Colonic mucosa (tissue), 4 donors: ENCODE data around the gene PPP1R11. TPM values are rescaled to one million over a fixed set of nuclear protein-coding genes. Genes with fewer than 3 reads are reported as not detected.

Experiments used
- DNase-seq: peaks from one replicate; pipeline ENCODE4 v3.0.0-alpha.2; 2020
- H3K27ac ChIP-seq: fragments of 200-600 bp; one replicate; pipeline ENCODE4 v1.8.0; 2021
- H3K27me3 ChIP-seq: fragments of 200-600 bp; one replicate; pipeline ENCODE4 v1.8.0; 2021
- H3K36me3 ChIP-seq: fragments of 200-600 bp; one replicate; pipeline ENCODE4 v1.8.0; 2021
- H3K4me1 ChIP-seq: fragments of 200-600 bp; one replicate; pipeline ENCODE4 v1.8.0; 2021; ENCODE audit warnings: mild to moderate bottlenecking
- H3K4me3 ChIP-seq: fragments of 200-600 bp; one replicate; pipeline ENCODE4 v1.8.0; 2021
- H3K9ac ChIP-seq, 2 donors: one replicate each; pipeline ENCODE4 v1.7.0; 2013; ENCODE audit warnings: control low read depth in 2 of 2, low read depth in 2 of 2, low read length in 2 of 2
- H3K9me3 ChIP-seq: fragments of 200-600 bp; one replicate; pipeline ENCODE4 v1.8.0; 2021
- CTCF ChIP-seq: fragments of 200-600 bp; IDR thresholded peaks from one replicate; pipeline ENCODE4 v1.8.0; 2022; ENCODE audit warnings: antibody characterized with exemption, mild to moderate bottlenecking
- intact Hi-C: fragments of 100-400 bp; cut with DNase I; formaldehyde crosslinking; loops from one replicate; pipeline ENCODE4 v1.14.1; 2022
- total RNA-seq, 2 donors: library from RNA; stranded (reverse); fragmentation: NEBNext Ultra II Directional in 1 of 2; extraction: Animal tissue kit (Norgen Biotek cat#: 25700) in 1 of 2; gene quantifications; one replicate each; pipeline ENCODE4 v1.2.1, GENCODE V29; 2021
- donor health status: healthy.
- donor health status: DM: no; HTN: no; CAD: no.
- donor health status: DM: no; HTN: no; CAD: no.

The PPP1R11 gene
- total RNA-seq, 2 donors from 2014 or later: 77.9 to 87.1 TPM

GRCh38 chr6:30041821-30042220, 25.2 kb upstream of the PPP1R11 start:
- Histone ChIP-seq H3K9ac (no peak overlapping the region), H3K4me1 (no peaks in the 10 kb centered on the region), H3K4me3 (no peak overlapping the region), H3K9me3 (no peaks in the 10 kb centered on the region), H3K27ac (no peak overlapping the region), H3K36me3 (no peaks in the 10 kb centered on the region), H3K27me3 (no peaks in the 10 kb centered on the region)
- intact Hi-C loops: no loop called here
- no peak for DNase-seq
- no peak for TF ChIP-seq CTCF

- intact Hi-C loops: no loop called here
- TF ChIP-seq CTCF: no peak
Measured at GRCh38 chr6:30042476-30042875, 24.5 kb upstream of the PPP1R11 start.

GRCh38 chr6:30042914-30043313, 24.1 kb upstream of the PPP1R11 start:
- no peak for TF ChIP-seq CTCF
- Histone ChIP-seq H3K27me3 (no peaks in the 10 kb centered on the region), H3K27ac (no peak overlapping the region), H3K4me3 (no peak overlapping the region), H3K9ac (no peak overlapping the region), H3K36me3 (no peaks in the 10 kb centered on the region), H3K4me1 (no peaks in the 10 kb centered on the region), H3K9me3 (no peaks in the 10 kb centered on the region)
- no peak for DNase-seq
- intact Hi-C loops: no loop called here

More at GRCh38 chr6:30042476-30042875, 24.5 kb upstream of the PPP1R11 start:
- H3K9ac ChIP-seq: no peak overlapping the region
- no peaks in the 10 kb centered on the region for H3K36me3 ChIP-seq
- DNase-seq: no peak
- H3K4me1 ChIP-seq: no peaks in the 10 kb centered on the region
- H3K27ac ChIP-seq: no peak overlapping the region
- no peaks in the 10 kb centered on the region for H3K27me3 ChIP-seq
- H3K9me3 ChIP-seq: no peaks in the 10 kb centered on the region
- H3K4me3 ChIP-seq: no peak overlapping the region

GRCh38 chr6:30043744-30044143, 23.3 kb upstream of the PPP1R11 start:
- Histone ChIP-seq H3K36me3 (no peaks in the 10 kb centered on the region), H3K9me3 (no peaks in the 10 kb centered on the region), H3K27ac (no peak overlapping the region), H3K4me3 (no peak overlapping the region), H3K4me1 (no peaks in the 10 kb centered on the region), H3K27me3 (no peaks in the 10 kb centered on the region), H3K9ac (no peak overlapping the region)
- intact Hi-C loops: no loop called here
- no peak for DNase-seq
- TF ChIP-seq CTCF: no peak

- Histone ChIP-seq H3K4me3 (no peak overlapping the region), H3K9ac (no peak overlapping the region), H3K27ac (no peak overlapping the region), H3K9me3 (no peaks in the 10 kb centered on the region), H3K4me1 (no peaks in the 10 kb centered on the region), H3K27me3 (no peaks in the 10 kb centered on the region), H3K36me3 (no peaks in the 10 kb centered on the region)
- intact Hi-C loops: no loop called here
- no peak for DNase-seq
- TF ChIP-seq CTCF: no peak
Measured at GRCh38 chr6:30044630-30045029, 22.4 kb upstream of the PPP1R11 start.

GRCh38 chr6:30047220-30047619, 19.8 kb upstream of the PPP1R11 start:
- Histone ChIP-seq H3K27me3 (no peaks in the 10 kb centered on the region), H3K27ac (no peak overlapping the region), H3K4me3 (no peak overlapping the region), H3K9me3 (no peaks in the 10 kb centered on the region), H3K9ac (no peak overlapping the region), H3K36me3 (no peaks in the 10 kb centered on the region), H3K4me1 (no peaks in the 10 kb centered on the region)
- intact Hi-C loops: no loop called here
- TF ChIP-seq CTCF: no peak
- DNase-seq: no peak
